GM19438 (cell line): ENCODE results near the gene EFNA2.
"Not testable (repeated sequence)": the region's sequence is repeated elsewhere in the genome, so short reads cannot be mapped to it uniquely, and the experiment has no call there.

ENCODE experiments used
- ATAC-seq: cut with Tn5 transposase; IDR thresholded peaks from one replicate; pipeline ENCODE4 v1.9.1; 2021; ENCODE audit warnings: low read depth; ENCODE audit not compliant: unreplicated experiment

EFNA2 gene

GRCh38 chr19:1294688-1295087, 9.0 kb downstream of the EFNA2 start:
- ATAC-seq, result no peak

DNA sequence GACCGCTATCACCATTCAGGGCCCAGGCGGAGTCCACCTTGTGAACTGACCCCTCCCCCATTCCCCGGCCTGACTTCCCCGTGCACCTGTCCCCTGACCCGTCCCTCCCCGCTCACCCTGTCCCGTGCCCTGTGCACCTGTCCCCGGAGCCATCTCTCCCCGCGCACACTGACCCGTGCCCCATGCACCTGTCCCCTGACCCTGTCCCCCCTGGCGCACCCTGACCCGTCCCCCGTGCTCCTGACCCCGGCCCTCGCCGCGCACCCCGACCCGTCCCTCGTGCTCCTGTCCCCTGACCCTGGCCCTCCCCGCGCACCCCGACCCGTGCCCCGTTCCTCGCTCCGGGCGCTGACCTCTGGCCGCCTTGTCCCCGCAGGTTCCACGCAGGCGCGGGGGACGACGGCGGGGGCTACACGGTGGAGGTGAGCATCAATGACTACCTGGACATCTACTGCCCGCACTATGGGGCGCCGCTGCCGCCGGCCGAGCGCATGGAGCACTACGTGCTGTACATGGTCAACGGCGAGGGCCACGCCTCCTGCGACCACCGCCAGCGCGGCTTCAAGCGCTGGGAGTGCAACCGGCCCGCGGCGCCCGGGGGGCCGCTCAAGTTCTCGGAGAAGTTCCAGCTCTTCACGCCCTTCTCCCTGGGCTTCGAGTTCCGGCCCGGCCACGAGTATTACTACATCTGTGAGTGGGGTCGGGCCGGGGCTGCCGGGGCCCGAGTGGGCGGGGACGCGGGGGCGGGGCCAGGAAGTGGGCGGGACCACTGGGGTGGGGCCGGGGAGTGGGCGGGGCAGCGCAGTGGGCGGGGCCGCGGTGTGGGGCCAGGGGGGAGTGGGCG, 9.7 kb downstream of the EFNA2 start:
- ATAC-seq, result no peak

- ATAC-seq, result no peak
Observed at GRCh38 chr19:1296078-1296477, 10.4 kb downstream of the EFNA2 start.

DNA sequence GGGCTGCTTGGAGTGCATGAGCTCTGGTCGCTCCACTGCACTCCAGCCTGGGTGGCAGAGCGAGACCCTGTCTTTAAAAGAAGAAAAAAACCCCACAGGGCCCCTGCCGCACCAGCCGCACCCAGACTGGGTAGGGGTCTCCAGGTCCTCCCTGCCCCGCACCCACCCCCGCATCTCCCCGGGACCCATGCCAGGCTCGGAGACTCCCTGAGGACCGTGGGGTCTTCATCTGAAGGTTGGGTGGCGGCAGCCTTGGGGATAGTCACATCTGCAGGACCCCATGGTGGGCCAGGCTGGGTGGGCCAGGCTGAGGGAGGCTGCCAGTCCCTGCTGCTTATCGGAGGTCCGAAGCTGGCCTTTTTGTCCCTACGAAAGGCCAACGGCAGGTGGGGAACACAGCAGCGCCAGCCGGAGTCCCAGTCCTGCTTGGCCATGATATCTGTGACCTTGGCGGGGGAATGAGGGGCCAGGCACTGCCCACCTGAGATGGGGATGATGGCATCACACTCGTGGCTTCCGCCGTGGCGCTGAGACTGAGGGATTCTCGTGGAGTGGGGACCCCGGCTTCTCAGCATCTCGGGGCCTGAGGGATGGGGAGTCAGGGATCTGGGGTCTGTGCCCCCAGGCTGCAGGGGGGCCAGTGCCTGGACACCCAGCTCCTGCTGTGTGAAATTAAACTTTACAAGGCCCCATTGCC, 11.1 kb downstream of the EFNA2 start:
- no peak for ATAC-seq

DNA sequence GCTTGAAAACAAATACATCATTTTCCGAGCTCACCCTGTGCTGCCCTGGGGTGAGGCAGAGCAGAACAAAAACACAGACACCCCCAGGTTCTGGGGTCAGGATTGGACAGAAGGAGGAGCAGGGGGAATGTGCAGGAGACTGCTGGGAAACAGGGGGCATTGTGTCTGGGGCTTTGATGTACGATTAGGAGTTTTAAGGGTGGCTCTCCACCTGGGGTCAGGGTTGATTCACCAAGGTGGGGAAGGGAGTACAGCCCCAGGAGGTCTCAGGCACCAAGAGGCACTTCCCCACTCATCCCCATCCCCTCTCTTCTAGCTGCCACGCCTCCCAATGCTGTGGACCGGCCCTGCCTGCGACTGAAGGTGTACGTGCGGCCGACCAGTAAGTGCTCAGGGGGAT, 12.6 kb downstream of the EFNA2 start:
- ATAC-seq, result no peak

DNA sequence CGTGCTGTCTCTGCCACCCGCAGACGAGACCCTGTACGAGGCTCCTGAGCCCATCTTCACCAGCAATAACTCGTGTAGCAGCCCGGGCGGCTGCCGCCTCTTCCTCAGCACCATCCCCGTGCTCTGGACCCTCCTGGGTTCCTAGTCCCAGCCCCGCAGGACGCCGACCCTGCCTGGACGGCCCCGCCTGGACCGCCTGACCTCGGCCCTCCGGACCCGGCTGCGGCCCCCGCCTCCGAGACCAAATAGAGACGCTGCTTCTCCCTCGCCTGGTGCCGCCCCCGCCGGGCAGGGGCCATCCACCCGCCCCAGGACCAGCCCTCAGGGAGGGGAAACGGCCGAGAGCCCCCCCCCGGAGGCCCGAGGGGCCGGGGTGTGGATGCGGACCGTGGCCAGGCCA, 14.1 kb downstream of the EFNA2 start:
- ATAC-seq, result no peak

GRCh38 chr19:1300744-1301490, 15.2 kb downstream of the EFNA2 start:
- no peak for ATAC-seq

GRCh38 chr19:1302533-1303239, 17.0 kb downstream of the EFNA2 start:
- no peak for ATAC-seq

GRCh38 chr19:1304197-1304924, 18.7 kb downstream of the EFNA2 start:
- no peak for ATAC-seq

DNA sequence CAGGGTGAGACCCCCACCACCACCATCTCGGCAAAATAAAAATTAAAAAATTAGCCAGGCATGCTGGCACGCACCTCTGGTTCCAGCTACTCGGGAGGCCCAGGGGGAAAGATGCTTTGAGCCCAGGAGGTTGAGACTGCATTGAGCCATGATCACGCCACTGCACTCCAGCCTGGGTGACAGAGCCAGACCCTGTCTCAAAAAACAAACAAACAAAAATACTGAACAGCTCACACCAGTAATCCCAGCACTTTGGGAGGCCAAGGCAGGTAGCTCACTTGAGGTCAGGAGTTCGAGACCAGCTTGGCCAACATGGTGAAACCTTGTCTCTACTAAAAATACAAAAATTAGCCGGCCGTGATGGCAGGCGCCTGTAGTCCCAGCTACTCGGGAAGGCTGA, 19.7 kb downstream of the EFNA2 start:
- ATAC-seq, result not testable (repeated sequence)

- no peak for ATAC-seq
Observed at GRCh38 chr19:1307320-1307719, 21.6 kb downstream of the EFNA2 start.

GRCh38 chr19:1307755-1308303, 22.2 kb downstream of the EFNA2 start:
- no peak for ATAC-seq

DNA sequence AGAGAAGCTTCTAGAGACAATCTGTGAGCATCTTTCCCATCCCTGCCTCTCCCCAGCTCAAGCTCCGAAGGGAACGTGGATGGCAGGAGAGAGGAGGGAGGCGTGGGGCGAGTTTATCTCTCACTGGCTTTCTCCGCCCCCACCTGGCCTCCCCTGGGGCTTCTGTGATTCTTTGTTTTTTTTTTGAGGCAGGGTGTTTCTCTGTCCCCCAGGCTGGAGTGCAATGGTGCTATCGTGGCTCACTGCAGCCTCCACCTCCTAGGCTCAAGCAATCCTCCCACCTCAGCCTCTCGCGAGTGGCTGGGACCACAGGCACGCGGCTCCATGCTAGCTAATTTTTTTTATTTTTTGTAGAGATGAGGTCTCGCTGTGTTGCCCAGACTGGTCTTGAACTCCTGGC, 23.0 kb downstream of the EFNA2 start:
- no peak for ATAC-seq

- ATAC-seq, result no peak
Observed at GRCh38 chr19:1309977-1310852, 24.5 kb downstream of the EFNA2 start.

GRCh38 chr19:1310853-1311180, 25.1 kb downstream of the EFNA2 start:
- ATAC-seq, result no peak

- no peak for ATAC-seq
Observed at GRCh38 chr19:1311543-1312091, 25.9 kb downstream of the EFNA2 start.

DNA sequence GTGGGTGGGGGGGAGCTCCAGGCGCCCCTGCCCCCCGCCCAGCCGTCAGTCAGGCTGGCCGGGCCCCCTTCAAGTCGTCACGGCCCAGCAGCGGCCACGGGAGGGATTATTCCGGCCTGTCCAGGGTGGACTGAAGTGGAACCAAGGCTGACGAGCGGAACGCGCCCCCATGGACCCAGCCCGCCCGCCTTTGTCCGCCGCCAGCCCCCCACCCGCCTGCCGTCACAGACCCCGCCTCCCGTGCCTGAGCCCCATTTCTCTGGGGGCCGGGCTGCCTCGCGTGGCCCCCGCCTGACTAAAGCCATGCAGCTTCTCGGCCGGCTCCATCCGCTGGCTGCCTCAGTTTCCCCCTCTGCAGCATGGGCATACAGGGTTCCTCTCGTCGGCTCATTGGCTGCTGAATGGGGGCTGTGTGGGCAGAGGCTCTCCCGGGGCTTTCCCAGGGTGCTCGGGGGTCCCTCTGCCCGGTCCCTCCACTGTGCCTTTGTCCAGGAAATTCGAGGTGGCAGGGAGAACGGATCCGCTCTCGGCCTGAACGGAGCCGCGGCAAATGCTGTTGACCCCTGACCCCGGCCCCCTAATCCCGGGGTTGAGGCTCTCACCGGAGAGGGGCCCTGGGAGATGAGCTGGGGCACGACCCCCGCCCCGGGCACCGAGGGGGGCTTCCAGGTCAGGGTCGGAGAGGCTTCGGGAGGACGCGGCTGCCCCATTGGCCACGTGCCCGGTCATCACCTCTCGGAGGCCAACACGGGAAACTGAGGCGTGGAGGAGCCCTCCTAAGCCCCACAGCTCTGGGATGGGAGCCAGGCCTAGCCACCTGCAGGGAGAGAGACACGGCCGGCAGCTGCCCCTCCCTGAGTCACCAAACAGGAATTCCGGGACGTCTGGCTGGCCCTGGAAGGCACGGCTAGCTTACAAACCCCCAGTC, 27.4 kb downstream of the EFNA2 start:
- no peak for ATAC-seq
